NOMO-1 treated with dmso at 0.1 percent for 144 hours (cell line): ENCODE data around the gene HAPSTR1.

Experiments
- DNase-seq: peaks from one replicate; lab custom pipeline; 2025; ENCODE audit not compliant: unreplicated experiment; lab: John Stamatoyannopoulos, UW

Gene HAPSTR1

DNA sequence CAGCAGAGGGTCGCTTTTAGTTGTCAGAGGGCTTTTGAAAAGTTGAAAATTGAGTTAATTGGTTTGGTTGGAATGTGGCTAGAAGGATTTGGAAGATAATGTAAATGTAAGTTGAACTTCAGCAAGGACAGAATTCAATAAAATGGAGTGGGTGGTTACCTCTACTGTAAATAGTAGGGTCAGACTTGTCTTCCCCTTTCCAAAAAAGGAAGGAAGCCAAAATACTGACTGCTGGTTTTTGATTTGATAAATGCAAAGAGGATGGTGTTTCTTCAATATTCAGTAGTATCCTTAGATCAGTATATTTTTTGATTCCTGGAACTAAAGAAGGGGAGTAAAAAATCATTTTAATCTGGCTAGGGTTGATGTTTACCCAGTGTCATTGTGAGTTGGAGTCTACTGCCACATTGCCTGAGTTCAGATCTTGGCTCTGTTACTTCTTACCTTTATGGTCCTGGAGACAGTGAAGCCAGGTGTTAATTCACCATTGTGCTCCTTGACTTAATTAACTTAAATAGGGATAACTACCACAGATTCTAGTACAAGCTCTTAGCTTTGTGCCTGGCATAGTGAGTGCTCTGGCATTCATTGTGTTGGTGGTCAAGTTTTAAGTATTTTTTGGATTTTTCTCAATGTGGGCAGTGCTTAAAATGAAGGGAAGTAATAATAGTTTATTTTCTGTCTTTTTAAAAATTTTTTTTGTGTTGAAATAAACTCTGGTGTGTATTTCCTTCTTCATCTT is 4.4 kb downstream of the HAPSTR1 start:
- no peak for DNase-seq

DNA sequence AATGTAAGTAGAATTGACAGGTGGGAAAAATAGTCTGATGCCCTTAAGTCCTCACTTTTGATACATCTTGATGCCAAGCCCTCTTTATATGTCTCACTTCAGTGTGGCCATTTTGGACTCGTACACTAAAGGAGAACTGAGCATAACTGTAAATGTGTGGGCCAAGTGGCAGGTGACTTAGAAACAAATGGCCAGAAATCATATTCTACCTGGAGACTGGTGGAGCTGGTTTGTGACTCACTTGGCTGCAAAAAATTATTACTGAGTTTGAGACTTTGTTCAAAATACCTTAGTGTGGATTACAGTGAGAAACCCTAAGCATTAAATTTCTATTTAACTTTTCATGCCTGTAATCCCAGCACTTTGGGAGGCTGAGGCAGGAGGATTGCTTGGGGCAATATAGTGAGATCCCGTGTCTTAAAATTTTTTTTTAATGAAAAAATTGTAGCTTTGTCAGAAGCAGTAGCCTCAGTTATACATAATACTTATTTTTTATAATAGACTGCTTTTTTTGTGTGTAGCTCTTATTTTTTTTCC is 5.0 kb downstream of the HAPSTR1 start:
- no peak for DNase-seq

DNA sequence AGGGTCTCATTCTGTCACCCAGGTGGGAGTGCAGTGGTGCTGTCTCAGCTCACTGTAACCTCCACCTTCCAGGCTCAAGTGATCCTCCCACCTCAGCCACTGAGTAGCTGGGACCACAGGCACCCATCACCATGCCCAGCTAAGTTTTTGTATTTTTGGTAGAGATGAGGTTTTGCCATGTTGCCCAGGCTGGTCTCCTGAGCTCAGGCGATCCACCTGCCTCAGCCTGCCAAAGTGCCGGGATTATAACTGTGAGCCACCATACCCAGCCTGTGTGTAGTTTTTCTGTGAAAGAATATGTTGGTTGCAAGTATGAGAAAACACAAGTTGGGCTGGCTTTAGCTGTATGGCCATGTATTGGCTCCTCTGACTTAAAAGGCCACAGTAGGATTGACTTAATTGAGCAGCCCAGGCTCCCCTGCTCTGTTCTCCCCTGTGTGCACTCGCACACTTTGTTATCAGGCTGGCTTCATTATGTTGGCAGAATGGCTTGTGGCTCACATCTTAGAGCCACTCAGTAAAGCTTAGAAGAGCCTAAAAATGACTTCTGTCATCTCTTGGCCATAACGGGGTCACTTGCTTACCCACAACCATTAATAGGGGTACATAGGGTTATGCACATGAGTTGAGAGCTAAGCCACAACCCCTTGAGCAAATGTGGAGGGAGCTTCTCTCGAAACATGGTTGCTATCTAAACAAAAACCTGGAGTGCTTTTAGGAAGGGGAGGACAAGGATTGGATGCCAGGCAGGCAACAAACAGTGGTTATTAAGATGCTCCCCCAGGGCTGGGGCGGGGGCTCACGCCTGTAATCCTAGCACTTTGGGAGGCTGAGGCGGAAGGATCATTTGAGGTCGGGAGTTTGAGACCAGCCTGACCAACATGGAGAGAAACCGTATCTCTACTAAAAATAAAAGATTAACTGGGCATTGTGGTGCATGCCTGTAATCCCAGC is 6.1 kb downstream of the HAPSTR1 start:
- DNase-seq: no peak

DNA sequence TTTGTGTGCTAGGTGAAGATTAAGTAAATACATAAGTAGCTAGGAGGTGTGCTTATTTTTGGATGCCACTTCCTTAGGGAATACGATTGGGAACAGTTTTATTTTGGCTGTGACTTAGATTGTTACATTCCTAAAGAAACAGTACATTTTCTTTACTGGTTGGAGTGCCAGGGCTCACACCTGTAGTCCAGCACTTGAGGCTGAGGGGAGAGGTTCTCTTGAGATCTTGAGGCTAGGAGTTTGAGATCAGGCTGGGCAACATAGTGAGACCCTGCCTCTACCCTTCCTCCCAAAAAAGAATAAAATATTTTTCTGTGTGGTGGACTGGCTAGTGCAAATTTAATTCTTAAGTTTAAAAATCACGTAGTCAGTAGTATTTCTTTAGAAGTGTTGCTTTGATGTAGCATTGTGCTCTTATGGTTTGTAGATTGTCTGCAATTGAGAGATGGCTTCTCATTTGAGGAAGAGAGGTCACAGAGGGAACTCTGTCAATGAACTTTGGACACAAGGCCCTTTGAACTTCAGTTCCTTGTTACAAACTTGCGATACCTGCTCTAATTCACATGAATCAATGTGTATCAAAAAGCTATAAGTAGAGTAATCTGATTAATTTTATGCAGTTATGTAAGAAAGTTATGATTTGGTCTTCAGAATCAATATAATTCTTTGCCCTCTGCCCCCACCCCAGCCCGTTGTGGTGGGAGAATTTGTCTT is 7.1 kb downstream of the HAPSTR1 start:
- DNase-seq: no peak

DNA sequence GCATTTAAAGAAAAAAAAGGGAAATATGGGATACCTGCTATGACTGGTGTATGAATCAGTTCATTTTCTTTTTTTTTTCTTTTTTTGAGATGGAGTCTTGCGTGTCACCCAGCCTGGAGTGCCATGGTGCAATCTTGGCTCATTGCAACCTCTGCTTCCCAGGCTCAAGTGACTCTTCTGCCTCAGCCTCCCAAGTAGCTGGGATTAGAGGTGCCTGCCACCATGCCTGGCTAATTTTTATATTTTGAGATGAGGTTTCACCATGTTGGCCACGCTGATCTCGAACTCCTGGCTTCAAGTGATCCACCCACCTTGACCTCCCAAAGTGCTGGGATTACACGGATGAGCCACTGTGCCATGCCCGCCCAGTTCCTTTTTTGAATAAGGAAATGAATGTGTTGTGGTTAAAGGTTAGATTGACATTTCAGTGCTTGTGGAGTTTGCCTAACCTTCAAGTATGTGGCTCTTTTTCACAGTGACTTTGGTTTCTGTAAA is 7.7 kb downstream of the HAPSTR1 start:
- DNase-seq: peak; percentile 65

DNA sequence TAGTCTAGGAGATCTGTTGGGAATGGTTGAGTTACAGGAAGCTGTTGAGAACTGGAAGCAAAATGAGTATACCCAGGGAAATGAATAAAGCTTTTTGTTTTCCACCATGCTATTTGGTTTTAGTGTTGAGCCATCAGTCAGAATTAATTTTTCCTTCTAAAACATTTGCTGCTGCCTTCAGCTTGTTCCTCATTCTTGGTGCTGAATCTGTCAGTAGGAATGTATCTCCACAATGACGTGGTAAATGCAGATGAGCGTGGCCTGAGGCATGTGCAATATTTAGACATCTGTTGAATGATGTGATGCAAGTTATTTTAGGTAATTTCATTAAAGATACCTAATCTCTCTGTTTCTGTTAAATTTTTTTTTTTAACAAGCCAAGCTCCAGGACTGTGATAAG is 10.9 kb downstream of the HAPSTR1 start:
- DNase-seq: peak; percentile 28

DNA sequence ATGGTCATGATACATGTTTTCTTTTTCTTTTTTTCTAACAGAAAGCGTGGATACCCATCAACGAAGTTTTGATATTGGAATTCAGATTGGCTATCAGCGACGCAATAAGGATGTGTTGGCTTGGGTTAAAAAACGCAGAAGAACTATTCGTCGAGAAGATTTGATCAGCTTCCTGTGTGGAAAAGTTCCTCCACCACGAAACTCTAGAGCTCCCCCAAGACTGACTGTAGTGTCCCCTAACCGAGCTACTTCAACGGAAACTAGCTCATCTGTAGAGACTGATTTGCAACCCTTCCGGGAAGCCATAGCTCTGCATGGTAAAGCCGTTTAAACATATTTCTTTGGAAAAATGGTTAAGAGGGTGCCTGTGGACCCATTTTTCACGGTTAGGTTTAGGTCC is 11.5 kb downstream of the HAPSTR1 start:
- no peak for DNase-seq

DNA sequence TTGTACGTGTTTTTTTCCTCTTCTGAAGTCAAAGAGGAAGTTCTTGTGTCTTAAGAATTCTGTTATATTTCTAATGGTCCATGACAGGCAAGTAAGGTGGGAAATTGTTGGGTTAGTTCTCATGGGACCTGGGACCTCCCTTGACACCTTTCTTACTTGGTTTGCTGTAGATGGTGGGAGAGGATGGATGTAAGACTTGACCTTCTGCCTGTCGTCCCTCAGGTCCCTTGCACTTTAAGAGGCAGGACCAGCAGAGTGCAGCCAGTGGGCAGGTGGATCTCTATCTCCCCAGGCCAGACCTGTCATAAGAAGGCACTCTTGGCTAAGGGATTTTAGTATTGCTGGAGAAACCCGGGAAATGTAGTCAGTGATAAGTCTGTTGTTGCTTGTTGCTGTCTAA is 12.1 kb downstream of the HAPSTR1 start:
- DNase-seq: no peak

DNA sequence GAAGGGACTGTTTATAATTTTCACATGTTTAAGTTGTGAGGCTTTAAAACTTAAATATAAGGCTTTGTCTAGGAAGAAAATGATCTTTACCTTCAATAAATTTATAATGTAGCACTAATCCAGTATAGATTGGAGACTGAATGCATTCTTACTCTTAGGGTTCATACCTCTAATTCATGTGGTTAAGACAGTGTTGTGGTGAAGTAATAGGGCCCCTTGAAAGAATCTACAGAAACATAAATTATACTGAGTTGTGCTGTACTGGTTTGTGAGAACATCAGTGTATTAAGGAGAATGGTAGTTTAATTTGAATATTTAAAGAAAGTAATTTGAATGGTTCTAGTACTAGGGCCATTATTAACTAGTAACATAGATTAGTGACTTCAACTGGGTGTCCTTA is 13.7 kb downstream of the HAPSTR1 start:
- no peak for DNase-seq

DNA sequence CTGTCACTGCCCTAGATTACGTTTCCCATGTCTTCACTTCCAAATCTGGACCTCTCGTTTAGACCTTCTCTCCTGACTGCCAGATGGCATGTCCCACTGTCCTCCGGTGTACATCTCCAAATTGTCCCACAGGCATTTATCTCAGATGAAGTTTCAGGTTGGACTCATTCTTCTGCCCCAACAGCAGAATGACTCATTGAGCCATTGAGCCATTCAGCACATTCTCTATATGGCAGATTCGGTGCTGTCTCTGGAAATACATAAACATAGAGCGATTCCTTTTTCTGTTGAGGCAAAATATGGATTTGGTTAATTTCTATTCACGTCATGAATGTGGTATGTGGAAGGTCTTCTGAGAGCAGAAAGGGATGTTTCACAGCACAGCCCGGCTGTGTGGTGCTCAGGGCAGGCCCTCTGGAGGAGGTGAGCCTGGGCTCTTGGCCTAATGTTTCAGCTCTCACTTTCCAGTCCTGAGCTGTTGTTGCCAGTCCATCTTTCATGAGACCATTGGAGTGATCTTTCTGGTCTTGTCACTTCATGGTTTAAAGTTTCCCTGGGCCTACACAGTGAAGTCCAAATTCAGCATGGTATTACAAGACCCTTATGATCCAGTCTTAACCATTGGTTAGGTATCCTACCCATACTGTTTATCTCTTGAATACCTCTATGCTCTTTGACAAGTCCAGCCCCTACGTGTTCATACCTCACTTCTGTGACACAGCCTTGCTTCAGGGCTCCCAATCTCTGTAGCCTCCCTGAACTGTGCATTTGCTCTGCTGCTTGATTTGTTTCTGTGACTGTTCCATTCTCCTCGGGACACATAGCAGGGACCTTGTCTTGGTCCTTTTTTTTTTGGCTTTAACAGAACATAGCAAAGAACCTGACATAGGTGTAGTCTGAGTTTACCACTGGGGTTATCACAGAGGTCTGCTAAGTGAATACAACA is 15.9 kb downstream of the HAPSTR1 start:
- DNase-seq: no peak

DNA sequence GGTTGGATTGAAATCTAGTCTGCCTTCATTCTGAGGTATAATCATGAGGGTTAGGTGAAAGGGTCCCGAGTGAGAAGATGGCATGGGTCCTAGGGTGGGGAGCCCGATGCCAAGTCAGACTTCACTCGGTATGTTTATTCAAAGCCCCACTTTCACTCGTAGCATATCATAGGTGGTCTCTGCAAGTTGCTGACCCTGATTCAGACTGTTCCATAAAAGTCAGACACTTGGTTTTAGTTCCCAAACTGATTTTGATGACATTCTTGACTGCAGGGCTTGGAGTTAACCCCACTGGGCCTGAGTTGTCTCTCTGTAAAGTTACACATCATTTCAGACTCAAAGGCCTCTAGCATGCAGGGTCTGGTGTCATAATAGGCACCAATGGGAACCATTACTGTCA is 17.8 kb downstream of the HAPSTR1 start:
- DNase-seq: no peak

DNA sequence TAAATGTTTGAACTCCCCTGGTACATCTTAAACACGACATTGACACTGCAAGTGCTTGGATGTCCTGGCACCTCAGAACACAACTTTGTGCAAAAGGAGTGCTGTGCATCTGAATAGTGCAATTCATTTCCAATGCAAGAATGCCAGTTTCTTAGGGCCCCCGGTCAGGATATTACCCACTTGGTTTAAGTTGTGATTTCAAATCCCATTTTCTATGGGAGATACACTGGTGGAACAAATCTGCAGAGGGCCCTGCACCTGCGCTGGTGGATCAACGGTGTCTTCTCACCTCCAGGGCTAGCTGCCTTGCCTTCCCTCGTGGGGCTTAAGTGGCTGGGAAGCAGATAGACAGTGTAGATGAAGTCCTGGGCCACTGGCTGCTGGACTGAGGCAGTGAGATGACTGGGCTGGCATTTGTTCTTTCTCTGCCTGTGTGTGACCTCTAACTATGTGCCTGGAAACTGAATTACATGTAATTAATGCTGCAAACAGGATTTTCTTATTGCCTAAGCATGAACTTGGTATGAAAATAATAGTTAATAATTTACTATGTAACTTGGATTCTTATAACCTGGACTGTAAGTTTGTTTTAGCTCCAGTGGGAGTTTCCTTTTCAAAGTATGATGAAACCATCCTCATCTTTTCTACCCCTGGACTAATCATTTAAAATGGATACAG is 20.9 kb downstream of the HAPSTR1 start:
- no peak for DNase-seq

DNA sequence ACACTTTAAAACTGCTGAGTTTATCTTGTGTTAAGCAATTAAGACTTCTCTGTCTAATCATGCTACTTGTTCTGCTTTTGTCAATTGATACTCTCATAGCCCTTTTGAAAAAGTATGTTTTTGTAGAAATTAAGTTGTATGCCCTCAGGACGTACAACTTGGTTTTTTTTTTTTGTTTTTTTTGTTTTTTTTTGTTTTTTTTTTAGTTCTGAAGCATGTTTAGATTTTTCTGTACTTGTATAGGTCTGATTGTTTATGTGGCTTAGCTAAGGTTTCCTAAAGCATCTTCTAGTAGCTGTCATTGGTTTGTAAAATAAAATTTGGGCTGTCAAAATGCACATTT is 21.4 kb downstream of the HAPSTR1 start:
- DNase-seq: no peak

DNA sequence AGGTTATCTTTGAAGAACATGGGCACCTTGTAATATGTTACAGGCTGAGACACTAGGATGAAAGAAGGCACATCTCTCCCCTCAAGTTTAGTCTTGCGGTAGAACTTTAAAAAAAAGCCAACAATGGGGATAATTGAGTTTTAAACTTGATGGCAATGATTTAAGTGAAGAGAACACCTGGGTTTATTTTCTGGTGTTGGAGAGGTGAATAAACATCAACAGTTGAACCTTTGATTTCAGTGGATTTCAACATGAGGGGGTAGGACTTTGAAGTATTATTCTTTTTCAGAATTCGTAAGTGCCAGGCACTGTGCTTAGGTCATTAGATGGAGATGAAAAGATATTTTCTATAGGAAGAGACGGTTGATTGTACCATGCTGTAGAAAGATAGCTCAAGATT is 22.3 kb downstream of the HAPSTR1 start:
- DNase-seq: no peak

DNA sequence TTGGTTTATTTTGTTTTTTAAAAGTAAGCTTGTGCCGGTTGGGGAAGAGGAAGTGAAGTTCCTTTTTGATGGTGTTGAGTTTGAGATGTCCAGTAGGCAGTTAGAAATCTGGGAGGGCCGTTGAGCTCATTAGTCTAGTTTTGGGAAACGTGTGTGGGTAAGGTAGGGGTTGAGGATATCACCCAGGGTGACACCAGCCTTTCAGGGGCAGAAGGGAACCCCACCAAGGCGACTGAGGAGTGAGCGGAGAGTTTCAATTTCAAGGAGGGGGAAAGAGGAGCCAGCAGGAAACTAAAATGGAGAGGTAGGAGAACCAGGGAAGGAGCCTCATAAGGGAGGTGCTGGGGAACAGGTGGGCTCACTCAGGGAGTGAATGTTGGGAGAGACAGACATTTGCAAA is 22.7 kb downstream of the HAPSTR1 start:
- DNase-seq: no peak

DNA sequence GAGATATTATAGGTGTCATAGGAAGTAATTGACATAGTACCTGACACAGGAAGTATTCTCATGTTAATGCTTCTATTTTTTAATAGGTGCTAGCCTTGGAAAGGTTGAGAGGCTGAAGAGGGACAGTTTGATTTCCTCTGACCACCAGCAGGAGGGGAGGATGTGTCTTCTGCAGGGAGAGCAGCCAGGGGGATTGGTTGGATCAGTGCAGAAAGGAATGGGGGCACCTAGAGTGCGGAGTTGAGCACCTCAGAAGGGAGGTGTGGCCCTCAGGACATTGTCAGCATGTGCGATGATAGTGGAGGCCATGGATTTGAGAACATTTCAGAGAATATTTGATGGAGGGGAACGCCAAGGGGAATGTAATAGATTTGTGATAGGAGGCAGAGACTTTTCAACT is 23.4 kb downstream of the HAPSTR1 start:
- DNase-seq: no peak

DNA sequence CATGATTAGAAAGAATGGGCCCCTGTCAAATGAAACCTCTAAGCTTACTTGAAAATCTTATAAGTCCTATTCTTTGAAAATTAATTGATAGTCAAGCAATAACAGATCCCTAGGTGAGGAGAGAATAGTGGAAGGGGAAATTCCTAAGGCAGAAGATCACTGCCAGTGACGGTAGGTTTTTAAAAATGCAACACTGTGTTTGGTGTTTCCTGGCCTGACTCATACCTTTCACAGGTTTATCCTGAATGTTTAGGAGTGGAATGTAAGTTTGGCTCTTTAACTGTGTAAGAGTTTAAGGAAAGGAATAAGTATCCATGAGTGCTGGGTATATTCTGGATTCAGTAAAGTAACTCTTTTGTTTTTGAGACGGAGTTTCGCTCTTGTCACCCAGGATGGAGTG is 23.8 kb downstream of the HAPSTR1 start:
- DNase-seq: no peak

DNA sequence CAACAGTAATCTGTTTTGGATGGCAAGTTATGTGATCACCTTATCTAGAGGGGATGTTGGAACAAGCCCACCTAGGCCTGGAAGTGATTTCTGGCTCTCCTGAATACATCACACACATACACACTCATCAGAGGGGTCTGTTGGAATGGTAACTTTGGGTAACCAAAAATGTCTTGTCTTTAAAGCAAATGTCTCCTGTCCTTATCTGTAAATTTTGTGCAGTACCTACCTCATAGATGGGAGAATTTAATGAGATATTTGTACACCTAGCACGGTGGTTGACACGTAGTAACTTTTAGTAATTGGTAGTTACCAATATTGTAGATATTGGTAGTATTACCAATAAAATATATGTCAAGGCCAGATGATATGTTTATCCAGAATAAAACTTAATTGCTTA is 24.7 kb downstream of the HAPSTR1 start:
- no peak for DNase-seq

DNA sequence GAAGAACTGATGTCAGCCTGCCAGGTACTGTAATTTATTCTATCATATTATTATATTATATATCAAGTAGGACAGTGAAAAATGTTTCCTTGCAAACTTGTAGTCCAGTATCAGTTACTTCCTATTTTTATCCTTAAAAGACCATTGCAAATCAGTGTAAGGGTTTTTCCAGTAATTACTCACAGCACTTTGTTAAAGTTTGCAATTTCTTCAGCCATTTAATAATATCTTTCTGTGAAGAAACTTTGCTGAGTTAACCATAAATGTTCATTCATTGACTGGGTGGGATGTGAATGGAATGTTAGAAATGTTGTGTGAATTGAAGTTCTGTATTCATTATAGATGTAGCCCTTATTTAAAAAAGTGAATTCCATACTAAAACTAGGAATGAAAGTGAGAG is 26.7 kb downstream of the HAPSTR1 start:
- no peak for DNase-seq

DNA sequence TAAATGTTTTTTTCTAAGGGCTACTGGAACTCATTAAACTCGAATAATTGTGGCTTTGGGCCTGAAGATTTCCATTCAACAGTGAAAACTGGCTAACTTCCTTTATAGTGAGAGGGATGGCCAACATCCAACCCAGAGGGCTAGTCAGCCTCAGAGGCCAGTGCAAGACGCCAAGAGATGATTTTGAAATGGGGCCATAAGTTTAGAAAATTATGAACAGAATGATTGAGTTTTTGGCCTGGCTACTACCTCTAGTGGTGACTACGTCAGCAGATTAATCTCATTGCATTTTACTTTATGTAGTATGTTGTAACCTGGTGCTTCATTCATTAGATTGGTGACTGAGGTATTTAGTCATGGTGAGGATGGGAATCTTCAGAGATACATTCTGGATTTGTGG is 28.4 kb downstream of the HAPSTR1 start:
- DNase-seq: no peak
